OCI-LY7 (cell line): Measurements from ENCODE around the gene VAC14. TPM values are rescaled to one million over a fixed set of nuclear protein-coding genes. Genes with fewer than 3 reads are reported as not detected.

Experiments used
- BruUV-seq: library from RNA; stranded (reverse); fragments of 400-500 nt; replicated peaks from 2 replicates; lab custom pipeline; 2021; lab: Mats Ljungman, UMichigan
- CTCF ChIA-PET: fragments of 300-600 bp; sonication (Branson Sonifier 250); formaldehyde crosslinking; loops from one replicate; lab custom pipeline; 2022; ENCODE audit warnings: antibody characterized with exemption; ENCODE audit not compliant: unreplicated experiment; lab: Charles Lee
- POLR2A ChIA-PET: fragments of 300-600 bp; sonication (Branson Sonifier 250); formaldehyde crosslinking; loops from one replicate; lab custom pipeline; 2022; ENCODE audit warnings: antibody characterized with exemption; lab: Charles Lee
- DNase-seq: peaks from one replicate; pipeline ENCODE4 v3.0.0-alpha.2; 2015; ENCODE audit warnings: low spot score
- H2AFZ ChIP-seq: fragments of 200-600 bp; sonication (generic), shearing (Covaris generic); 2 replicates; pipeline ENCODE4 v1.6.1; 2014; ENCODE audit warnings: mild to moderate bottlenecking, antibody characterized with exemption, low read length, moderate library complexity
- H3K27ac ChIP-seq: fragments of 200-600 bp; sonication (generic); 2 replicates; pipeline ENCODE4 v1.5.1; 2014; ENCODE audit warnings: mixed run types, low read depth, mild to moderate bottlenecking, moderate library complexity, low read length, inconsistent platforms; ENCODE audit not compliant: poor library complexity, severe bottlenecking
- H3K36me3 ChIP-seq: fragments of 200-600 bp; sonication (generic); 2 replicates; pipeline ENCODE4 v1.6.1; 2014; ENCODE audit warnings: mild to moderate bottlenecking, antibody characterized with exemption, low read length, moderate library complexity, mixed read lengths; ENCODE audit not compliant: insufficient read depth
- H3K4me1 ChIP-seq: fragments of 200-600 bp; sonication (generic); 2 replicates; pipeline ENCODE4 v1.5.1; 2014; ENCODE audit warnings: mild to moderate bottlenecking, low read length; ENCODE audit not compliant: insufficient read depth, poor library complexity, severe bottlenecking
- H3K4me2 ChIP-seq: fragments of 200-600 bp; sonication (generic); 2 replicates; pipeline ENCODE4 v1.6.1; 2014; ENCODE audit warnings: mild to moderate bottlenecking, low read length
- H3K4me3 ChIP-seq: fragments of 200-600 bp; sonication (generic); 2 replicates; pipeline ENCODE4 v1.5.1; 2014; ENCODE audit warnings: mild to moderate bottlenecking, low read depth, low read length; ENCODE audit not compliant: poor library complexity, severe bottlenecking
- H3K79me2 ChIP-seq: fragments of 200-600 bp; sonication (generic); 2 replicates; pipeline ENCODE4 v1.6.1; 2016; ENCODE audit warnings: low read depth, mild to moderate bottlenecking, low read length, moderate library complexity, mixed read lengths; ENCODE audit not compliant: insufficient read depth
- H3K9me2 ChIP-seq: fragments of 200-600 bp; sonication (generic); 2 replicates; pipeline ENCODE4 v1.6.1; 2016; ENCODE audit warnings: mild to moderate bottlenecking, low read length, mixed read lengths; ENCODE audit not compliant: insufficient read depth
- H3K9me3 ChIP-seq: fragments of 200-600 bp; sonication (generic); 2 replicates; pipeline ENCODE4 v1.6.1; 2014; ENCODE audit warnings: mild to moderate bottlenecking, mixed run types, low read length, mixed read lengths
- H4K20me1 ChIP-seq: fragments of 200-600 bp; sonication (generic); 2 replicates; pipeline ENCODE4 v1.6.1; 2014; ENCODE audit warnings: mild to moderate bottlenecking, antibody characterized with exemption, low read length, moderate library complexity, mixed read lengths; ENCODE audit not compliant: insufficient read depth
- CTCF ChIP-seq: fragments of 200-600 bp; sonication (generic); conservative IDR thresholded peaks from 2 replicates; pipeline ENCODE4 v1.5.1; 2014; ENCODE audit warnings: mild to moderate bottlenecking, antibody characterized with exemption, low read length, moderate library complexity, mixed read lengths
- EZH2phosphoT487 ChIP-seq: fragments of 200-600 bp; sonication (generic); IDR thresholded peaks from 2 replicates; pipeline ENCODE4 v1.6.1; 2018; ENCODE audit warnings: low read depth, borderline replicate concordance, mild to moderate bottlenecking, mixed run types, antibody characterized with exemption, low read length, moderate library complexity, mixed read lengths
- intact Hi-C: fragments of 100-400 bp; cut with micrococcal nuclease; formaldehyde crosslinking; loops from one replicate; pipeline ENCODE4 v1.10.0; 2022; ENCODE audit not compliant: unreplicated experiment
- total RNA-seq, 2 experiments: library from RNA; depleted of rRNA in 1 of 2; stranded (reverse); fragments of >200 nt in 1 of 2; shearing (Covaris generic) in 1 of 2; gene quantifications; 2 replicates each; pipeline ENCODE4 v1.2.3, GENCODE V29; 2014 to 2022

The VAC14 gene
- total RNA-seq, 2 experiments from 2014 or later, result 37.6 to 43.1 TPM

GRCh38 chr16:70689970-70690891, 110.7 kb downstream of the VAC14 start:
- Histone ChIP-seq H3K27ac (no peak overlapping the region), H2AFZ (no peak overlapping the region), H3K36me3 (no peaks in the 10 kb centered on the region; the same call in 1 of the 2 replicates), H3K9me3 (no peaks in the 10 kb centered on the region), H3K4me1 (peaks cover under 1% of the 10 kb centered on the region), H3K9me2 (no peaks in the 10 kb centered on the region), H3K4me2 (no peak overlapping the region), H3K4me3 (no peak overlapping the region), H4K20me1 (no peaks in the 10 kb centered on the region), H3K79me2 (no peaks in the 10 kb centered on the region)
- POLR2A ChIA-PET, result interaction anchor here (1.3 kb wide), 1 partner anchor 64 kb away, joined by 3 read pairs; no protein-coding TSS in a partner anchor
- intact Hi-C loops, result no loop called here
- no peak for TF ChIP-seq CTCF
- no peak for TF ChIP-seq EZH2phosphoT487
- CTCF ChIA-PET, result no interaction called here
- no peak for DNase-seq
- BruUV-seq, result no TSS peak

DNA sequence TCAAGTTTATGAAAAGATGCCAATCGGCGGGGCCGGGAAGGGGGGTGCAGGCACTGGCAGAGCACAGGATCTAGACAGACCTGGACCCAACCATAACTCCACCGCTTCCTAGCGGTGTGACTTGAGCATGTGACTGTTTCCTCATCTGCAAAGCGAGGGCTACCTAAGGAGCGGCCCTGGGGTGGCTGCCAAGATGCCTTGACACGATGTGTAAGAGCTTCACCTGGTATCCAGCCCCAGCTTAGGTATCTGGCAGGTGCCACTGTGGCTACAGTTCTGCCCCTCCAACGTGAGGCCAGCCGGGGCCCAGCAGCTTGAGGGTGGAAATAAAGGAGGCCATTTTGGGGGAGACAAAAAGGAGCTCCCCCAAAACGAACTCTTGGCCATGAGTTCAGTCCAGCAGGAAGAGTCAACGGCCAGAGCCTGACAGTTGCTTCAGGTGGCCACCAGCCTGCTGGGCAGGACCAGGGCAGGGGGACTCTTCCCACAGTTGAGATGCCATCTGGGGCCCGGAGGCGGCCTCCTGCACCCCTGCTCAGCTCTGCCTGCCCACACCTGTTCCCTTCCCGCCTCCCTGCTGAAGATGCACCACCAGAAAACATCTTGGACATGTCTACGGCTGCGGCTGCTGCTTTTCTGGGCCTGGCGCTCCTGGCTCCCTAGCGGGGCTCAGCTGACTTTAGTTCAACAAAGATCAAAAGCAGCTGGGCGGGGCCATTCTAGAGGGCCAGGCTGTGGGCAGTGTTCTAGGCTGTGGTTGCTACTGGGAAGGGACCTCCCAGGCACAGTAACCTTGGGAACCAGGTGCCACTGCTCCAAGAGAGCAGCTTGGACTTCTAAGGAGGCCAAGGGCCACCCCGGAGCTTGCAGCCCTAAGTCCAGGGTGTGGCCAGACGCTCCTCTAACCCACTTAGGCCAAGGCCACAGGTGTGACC, 111.7 kb downstream of the VAC14 start:
- Histone ChIP-seq H2AFZ (no peak overlapping the region), H3K9me2 (no peaks in the 10 kb centered on the region), H3K36me3 (no peaks in the 10 kb centered on the region), H4K20me1 (no peaks in the 10 kb centered on the region), H3K4me3 (no peak overlapping the region), H3K27ac (no peak overlapping the region), H3K9me3 (no peaks in the 10 kb centered on the region), H3K4me2 (no peak overlapping the region), H3K4me1 (no peaks in the 10 kb centered on the region), H3K79me2 (no peaks in the 10 kb centered on the region)
- intact Hi-C loops, result no loop called here
- ChIA-PET CTCF (no interaction called here), POLR2A (interaction anchor here (0.7 to 1.3 kb wide), 2 partner anchors 12 to 65 kb away, joined by 3 read pairs; no protein-coding TSS in a partner anchor)
- no TSS peak for BruUV-seq
- TF ChIP-seq EZH2phosphoT487 (no peak), CTCF (no peak)
- DNase-seq, result no peak
